ENCODE data around the gene LDLRAD4.

The LDLRAD4 gene

DNA sequence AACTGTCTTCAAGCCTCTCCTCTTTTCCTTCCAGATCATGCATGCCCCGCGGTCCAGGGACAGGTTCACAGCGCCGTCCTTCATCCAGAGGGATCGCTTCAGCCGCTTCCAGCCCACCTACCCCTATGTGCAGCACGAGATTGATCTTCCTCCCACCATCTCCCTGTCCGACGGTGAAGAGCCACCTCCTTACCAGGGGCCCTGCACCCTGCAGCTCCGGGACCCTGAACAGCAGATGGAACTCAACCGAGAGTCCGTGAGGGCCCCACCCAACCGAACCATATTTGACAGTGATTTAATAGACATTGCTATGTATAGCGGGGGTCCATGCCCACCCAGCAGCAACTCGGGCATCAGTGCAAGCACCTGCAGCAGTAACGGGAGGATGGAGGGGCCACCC lies 426.5 kb downstream of the LDLRAD4 start:
- no peak for TF ChIP-seq EZH2 (IDR thresholded peaks at IDR 0.05; ENCODE audit: borderline replicate concordance, low read depth, low read length, severe bottlenecking)
- TF ChIP-seq, protein P1, sequence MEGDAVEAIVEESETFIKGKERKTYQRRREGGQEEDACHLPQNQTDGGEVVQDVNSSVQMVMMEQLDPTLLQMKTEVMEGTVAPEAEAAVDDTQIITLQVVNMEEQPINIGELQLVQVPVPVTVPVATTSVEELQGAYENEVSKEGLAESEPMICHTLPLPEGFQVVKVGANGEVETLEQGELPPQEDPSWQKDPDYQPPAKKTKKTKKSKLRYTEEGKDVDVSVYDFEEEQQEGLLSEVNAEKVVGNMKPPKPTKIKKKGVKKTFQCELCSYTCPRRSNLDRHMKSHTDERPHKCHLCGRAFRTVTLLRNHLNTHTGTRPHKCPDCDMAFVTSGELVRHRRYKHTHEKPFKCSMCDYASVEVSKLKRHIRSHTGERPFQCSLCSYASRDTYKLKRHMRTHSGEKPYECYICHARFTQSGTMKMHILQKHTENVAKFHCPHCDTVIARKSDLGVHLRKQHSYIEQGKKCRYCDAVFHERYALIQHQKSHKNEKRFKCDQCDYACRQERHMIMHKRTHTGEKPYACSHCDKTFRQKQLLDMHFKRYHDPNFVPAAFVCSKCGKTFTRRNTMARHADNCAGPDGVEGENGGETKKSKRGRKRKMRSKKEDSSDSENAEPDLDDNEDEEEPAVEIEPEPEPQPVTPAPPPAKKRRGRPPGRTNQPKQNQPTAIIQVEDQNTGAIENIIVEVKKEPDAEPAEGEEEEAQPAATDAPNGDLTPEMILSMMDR (IDR thresholded peaks at IDR 0.05; ENCODE audit: borderline replicate concordance, extremely low read depth, low read length, poor library complexity, severe bottlenecking) = no peak
- Histone ChIP-seq H3K9ac (ENCODE audit: low read depth, low read length) (no peak overlapping the region), H2AFZ (ENCODE audit: low read depth, low read length) (no peak overlapping the region), H3K79me2 (ENCODE audit: insufficient read depth, low read length) (peaks cover 31% of the 10 kb centered on the region), H3K4me3 (ENCODE audit: low read depth in 1 of 2, low read length in 2 of 2) (no peak overlapping the region), H3K4me1 (ENCODE audit: insufficient read depth, low read length) (no peaks in the 10 kb centered on the region), H3K27me3 (ENCODE audit: insufficient read depth, low read length, poor library complexity) (no peaks in the 10 kb centered on the region), H3K36me3 (ENCODE audit: insufficient read depth, low read length) (peaks cover 76% of the 10 kb centered on the region), H3K4me2 (ENCODE audit: insufficient read depth, low read length) (no peak overlapping the region), H3K27ac (ENCODE audit: low read length) (no peak overlapping the region), H4K20me1 (ENCODE audit: insufficient read depth, low read length) (peaks cover 61% of the 10 kb centered on the region), H3K9me3 (ENCODE audit: insufficient read depth, low read length, severe bottlenecking) (no peaks in the 10 kb centered on the region)
- ATAC-seq (ENCODE audit: insufficient read depth, low read depth) (no peak), DNase-seq (no peak)

DNA sequence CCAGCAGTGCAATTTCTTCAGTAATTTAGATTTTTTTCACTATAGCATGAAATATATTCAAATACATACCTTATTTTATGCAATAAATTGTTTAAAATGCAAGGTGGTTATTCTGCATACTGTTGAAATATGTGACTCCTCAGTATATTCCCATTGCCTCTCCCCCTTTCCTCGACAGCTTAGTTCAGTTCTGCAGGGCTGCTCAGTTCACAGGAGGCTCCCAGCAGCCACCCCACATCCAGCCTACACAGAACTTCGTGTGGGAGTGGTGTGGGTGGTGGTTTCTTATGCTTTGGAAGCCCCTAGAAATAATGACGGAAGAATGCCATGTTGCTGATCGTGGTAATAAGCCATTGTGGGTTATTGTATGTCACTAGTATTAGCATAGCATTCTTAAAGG lies 428.1 kb downstream of the LDLRAD4 start:
- Histone ChIP-seq H3K9ac (ENCODE audit: low read depth, low read length) (no peak overlapping the region), H4K20me1 (ENCODE audit: insufficient read depth, low read length) (peaks cover 46% of the 10 kb centered on the region), H3K27ac (ENCODE audit: low read length) (no peak overlapping the region), H2AFZ (ENCODE audit: low read depth, low read length) (no peak overlapping the region), H3K9me3 (ENCODE audit: insufficient read depth, low read length, severe bottlenecking) (no peaks in the 10 kb centered on the region), H3K4me3 (ENCODE audit: low read depth in 1 of 2, low read length in 2 of 2) (no peak overlapping the region), H3K79me2 (ENCODE audit: insufficient read depth, low read length) (peaks cover 16% of the 10 kb centered on the region; the same call in 1 of the 2 replicates), H3K36me3 (ENCODE audit: insufficient read depth, low read length) (peaks cover 63% of the 10 kb centered on the region), H3K4me1 (ENCODE audit: insufficient read depth, low read length) (no peaks in the 10 kb centered on the region), H3K4me2 (ENCODE audit: insufficient read depth, low read length) (no peak overlapping the region), H3K27me3 (ENCODE audit: insufficient read depth, low read length, poor library complexity) (no peaks in the 10 kb centered on the region)
- DNase-seq (no peak), ATAC-seq (ENCODE audit: insufficient read depth, low read depth) (no peak)
- no peak for TF ChIP-seq EZH2 (IDR thresholded peaks at IDR 0.05; ENCODE audit: borderline replicate concordance, low read depth, low read length, severe bottlenecking)
- TF ChIP-seq, protein P1 (IDR thresholded peaks at IDR 0.05; ENCODE audit: borderline replicate concordance, extremely low read depth, low read length, poor library complexity, severe bottlenecking) = no peak

DNA sequence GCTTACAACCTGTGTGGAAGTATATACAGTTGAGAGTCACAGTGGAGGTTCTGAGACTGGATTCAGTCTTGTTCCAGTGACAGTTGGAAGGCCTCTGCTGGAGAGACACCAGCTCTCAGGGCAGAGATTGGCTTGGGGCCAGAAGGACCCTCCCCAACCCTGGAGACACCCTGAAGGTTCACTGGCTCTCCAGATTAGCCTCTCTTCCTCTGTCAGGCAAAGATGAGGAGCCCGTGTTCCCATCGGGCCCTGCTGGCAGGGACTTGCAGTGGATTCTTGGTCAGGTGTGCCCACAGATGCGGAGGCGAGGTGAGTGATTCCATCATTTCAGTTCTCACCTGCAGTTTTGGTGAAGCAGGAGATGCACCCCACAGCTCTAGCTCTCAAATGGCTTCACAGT lies 429.2 kb downstream of the LDLRAD4 start:
- H3K27me3 ChIP-seq (ENCODE audit: insufficient read depth, low read length, poor library complexity) = no peaks in the 10 kb centered on the region
- H3K4me1 ChIP-seq (ENCODE audit: insufficient read depth, low read length) = no peaks in the 10 kb centered on the region
- peaks cover 36% of the 10 kb centered on the region for H4K20me1 ChIP-seq (ENCODE audit: insufficient read depth, low read length)
- no peak for TF ChIP-seq EZH2 (IDR thresholded peaks at IDR 0.05; ENCODE audit: borderline replicate concordance, low read depth, low read length, severe bottlenecking)
- TF ChIP-seq, protein P1 (IDR thresholded peaks at IDR 0.05; ENCODE audit: borderline replicate concordance, extremely low read depth, low read length, poor library complexity, severe bottlenecking) = no peak
- no peak overlapping the region for H2AFZ ChIP-seq (ENCODE audit: low read depth, low read length)
- peaks cover 55% of the 10 kb centered on the region for H3K36me3 ChIP-seq (ENCODE audit: insufficient read depth, low read length)
- ATAC-seq (ENCODE audit: insufficient read depth, low read depth) = no peak
- H3K79me2 ChIP-seq (ENCODE audit: insufficient read depth, low read length) = peaks cover 6% of the 10 kb centered on the region; the same call in 1 of the 2 replicates
- no peak overlapping the region for H3K4me2 ChIP-seq (ENCODE audit: insufficient read depth, low read length)
- H3K9me3 ChIP-seq (ENCODE audit: insufficient read depth, low read length, severe bottlenecking) = no peaks in the 10 kb centered on the region
- H3K4me3 ChIP-seq (ENCODE audit: low read depth in 1 of 2, low read length in 2 of 2) = no peak overlapping the region
- no peak overlapping the region for H3K9ac ChIP-seq (ENCODE audit: low read depth, low read length)
- DNase-seq = no peak
- H3K27ac ChIP-seq (ENCODE audit: low read length) = peak overlapping the region; percentile 10; the same call in 1 of the 2 replicates

Data from DND-41 (cell line).